Measurements from ENCODE around the gene SMIM32.

Gene SMIM32

GRCh38 chr5:136185974-136186665, 6.8 kb downstream of the SMIM32 start:
- no peak for DNase-seq

DNA sequence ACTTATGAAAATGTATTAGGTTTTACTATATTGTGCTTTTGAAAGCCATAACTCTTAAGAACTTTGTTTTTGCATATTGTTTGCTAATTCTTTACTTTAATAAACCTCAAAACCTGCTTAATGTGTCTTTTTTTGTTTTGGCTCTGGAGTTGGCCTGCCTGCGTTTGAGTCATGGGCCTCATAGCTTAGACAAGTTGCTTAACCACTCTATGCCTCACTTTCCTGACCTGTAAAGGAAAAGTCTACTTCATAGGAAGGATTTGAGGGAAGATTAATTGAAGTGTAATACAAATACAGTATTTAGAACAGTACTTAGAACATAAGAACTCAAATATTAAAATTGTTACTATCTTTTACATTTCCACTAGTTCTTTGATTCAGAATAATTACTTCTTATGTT, 10.3 kb downstream of the SMIM32 start:
- DNase-seq = no peak

DNA sequence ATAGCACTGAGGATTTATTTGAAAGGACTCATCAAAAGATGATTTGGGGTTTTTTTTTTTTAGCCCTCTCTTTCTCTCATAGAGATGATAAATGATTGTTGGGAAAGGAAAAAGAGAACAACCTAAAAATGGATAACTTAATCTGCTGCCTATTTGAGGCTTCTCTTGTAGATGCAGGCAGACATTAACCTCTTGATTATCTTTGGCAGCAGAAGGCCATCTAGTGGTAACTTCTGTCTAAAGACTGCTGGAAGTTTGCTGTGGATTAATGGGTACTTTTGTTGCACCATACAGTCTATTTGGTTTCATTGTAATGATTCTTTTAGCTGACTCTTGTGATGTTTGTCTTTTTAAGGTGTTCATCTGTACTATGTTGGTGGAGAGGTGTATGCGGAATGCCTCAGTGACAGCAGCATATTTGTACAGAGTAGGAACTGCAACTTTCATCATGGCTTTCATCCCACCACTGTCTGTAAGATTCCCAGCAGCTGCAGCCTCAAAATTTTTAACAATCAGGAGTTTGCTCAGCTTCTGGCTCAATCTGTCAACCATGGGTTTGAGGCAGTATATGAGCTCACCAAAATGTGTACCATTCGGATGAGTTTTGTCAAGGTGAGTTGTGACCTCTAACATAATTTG, 18.8 kb downstream of the SMIM32 start:
- DNase-seq = no peak

GRCh38 chr5:136169218-136169617, 23.7 kb downstream of the SMIM32 start:
- DNase-seq = no peak

- no peak for DNase-seq
Observed at GRCh38 chr5:136166909-136167308, 26.1 kb downstream of the SMIM32 start.

GRCh38 chr5:136164226-136164625, 28.7 kb downstream of the SMIM32 start:
- DNase-seq = no peak

GRCh38 chr5:136162008-136162407, 31.0 kb downstream of the SMIM32 start:
- DNase-seq = no peak

DNA sequence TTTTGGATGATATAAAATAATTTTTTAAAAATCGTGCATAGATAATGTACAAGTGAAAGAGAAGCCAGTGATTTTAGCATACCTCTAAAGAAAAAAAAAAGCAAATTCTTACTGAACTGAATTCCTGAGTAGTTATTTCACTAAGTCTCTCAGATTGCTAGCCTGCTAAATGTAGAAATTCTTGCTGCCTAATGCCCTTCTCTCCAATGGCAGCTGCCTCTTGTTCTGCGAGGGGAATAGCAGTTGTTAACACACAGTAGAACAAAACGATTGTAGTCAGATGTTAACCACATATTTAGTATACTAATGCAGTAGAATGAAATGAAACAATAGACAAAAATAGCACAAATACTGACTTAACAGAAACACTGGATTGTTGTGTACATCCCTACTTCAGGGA, 33.5 kb downstream of the SMIM32 start:
- DNase-seq = no peak

DNA sequence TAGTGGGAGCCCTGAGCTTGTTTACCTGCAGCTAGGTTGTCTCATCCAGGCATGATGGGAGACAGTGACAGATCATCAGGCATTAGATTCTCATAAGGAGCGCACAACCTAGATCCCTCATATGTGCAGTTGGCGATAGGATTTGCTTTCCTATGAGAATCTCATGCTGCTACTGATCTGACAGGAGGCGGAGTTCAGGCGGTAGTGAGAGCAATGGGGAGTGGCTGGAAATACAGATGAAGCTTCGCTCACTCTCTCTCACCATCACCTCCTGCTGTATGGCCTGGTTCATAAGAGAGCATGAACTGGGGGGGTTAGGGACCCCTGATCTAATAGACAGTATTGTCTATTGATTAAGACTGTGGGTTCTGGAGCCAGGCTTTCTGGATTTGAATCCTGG, 35.4 kb downstream of the SMIM32 start:
- no peak for DNase-seq

DNA sequence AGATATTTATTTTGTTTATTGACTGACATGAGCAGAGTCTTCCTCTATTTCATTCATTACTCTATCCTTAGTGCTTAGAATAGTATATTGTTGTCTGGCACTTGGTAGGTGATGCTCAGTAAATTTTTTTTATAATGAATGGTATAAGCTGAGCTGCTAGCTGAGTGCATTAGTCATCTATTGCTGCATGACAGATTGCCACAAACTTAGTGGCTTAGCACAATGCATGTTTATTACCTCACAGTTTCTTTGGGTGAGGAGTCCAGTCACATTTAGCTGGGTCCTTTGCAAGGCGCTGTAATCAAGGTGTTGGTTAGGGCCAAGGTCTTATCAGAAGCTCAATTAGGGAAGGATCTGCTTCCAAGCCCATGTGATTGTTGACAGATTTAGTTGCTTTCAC, 37.2 kb downstream of the SMIM32 start:
- no peak for DNase-seq

GRCh38 chr5:136155078-136155477, 37.9 kb downstream of the SMIM32 start:
- DNase-seq = no peak

- DNase-seq = no peak
Observed at GRCh38 chr5:136153581-136154236, 39.3 kb downstream of the SMIM32 start.

- DNase-seq = no peak
Observed at GRCh38 chr5:136149891-136150290, 43.1 kb downstream of the SMIM32 start.

- no peak for DNase-seq
Observed at GRCh38 chr5:136147632-136148031, 45.3 kb downstream of the SMIM32 start.

DNA sequence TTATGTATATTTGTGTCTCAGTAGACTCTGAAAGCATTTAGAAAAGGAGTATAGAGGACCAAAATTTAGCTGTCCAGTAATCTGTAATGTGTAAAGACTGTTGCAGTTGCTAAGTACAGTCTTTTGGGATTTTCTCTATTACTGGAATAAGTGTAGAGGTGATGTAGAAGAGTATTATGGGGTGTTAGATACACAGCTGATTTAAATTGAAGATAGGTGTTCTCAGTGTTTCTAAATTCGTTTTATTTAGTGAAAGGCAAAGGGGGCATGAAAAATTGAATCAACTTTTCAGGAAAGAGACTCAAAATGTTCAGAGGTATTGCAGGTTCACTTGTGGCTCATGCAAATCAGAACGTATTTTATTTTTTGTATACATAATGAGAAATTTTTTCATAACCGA, 46.8 kb downstream of the SMIM32 start:
- DNase-seq = no peak

DNA sequence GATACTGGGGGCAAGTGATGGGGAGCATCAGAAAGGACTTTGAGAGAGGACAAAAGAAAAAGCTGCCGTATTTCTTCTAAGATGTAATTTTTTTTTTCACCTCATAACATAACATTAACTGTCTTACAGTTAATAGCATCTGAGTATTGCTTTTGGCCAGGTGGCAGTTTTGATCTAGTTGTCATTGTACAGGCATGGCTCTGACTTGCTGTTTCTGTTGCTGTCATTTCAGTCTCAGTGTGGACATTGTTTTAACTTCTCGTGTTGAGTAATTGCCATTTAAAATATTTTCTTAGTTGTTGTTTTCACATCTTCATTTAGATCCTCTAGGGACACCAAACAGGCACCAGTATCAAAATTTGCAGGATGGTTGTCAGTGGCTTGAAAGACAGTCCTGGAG, 47.9 kb downstream of the SMIM32 start:
- no peak for DNase-seq

GRCh38 chr5:136143763-136144162, 49.2 kb downstream of the SMIM32 start:
- DNase-seq = no peak

- no peak for DNase-seq
Observed at GRCh38 chr5:136143312-136143711, 49.6 kb downstream of the SMIM32 start.

DNA sequence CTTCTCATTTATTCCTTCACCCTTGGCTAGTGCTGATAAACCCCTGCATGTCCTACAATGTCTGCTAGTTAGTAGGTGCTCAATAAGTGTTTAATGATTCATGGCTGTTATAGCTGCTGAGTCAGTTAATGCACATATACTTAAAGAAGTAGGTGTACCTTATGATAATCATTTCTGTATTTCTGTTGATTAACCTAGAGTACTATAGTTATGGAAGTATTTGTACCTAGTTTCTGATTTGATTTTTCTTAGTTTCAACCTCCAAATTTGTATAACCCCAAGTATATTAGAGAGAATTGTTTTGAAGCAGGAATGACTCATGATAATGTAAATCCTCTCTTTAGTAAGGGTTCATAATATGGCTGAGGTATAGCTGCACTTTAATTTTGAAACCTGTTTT, 51.4 kb downstream of the SMIM32 start:
- DNase-seq = no peak

Measured in stimulated activated CD4-positive, alpha-beta T cell treated with anti-CD3 and anti-CD28 coated beads, Interleukin-4, amount 100 ng/mL, for 4 hours (primary cell).